ENCODE measurements around the gene DMWD. TPM values are rescaled to one million over a fixed set of nuclear protein-coding genes. Genes with fewer than 3 reads are reported as not detected.

DMWD gene
- total RNA-seq, 1 donor from 2014 or later: 31.2 TPM

DNA sequence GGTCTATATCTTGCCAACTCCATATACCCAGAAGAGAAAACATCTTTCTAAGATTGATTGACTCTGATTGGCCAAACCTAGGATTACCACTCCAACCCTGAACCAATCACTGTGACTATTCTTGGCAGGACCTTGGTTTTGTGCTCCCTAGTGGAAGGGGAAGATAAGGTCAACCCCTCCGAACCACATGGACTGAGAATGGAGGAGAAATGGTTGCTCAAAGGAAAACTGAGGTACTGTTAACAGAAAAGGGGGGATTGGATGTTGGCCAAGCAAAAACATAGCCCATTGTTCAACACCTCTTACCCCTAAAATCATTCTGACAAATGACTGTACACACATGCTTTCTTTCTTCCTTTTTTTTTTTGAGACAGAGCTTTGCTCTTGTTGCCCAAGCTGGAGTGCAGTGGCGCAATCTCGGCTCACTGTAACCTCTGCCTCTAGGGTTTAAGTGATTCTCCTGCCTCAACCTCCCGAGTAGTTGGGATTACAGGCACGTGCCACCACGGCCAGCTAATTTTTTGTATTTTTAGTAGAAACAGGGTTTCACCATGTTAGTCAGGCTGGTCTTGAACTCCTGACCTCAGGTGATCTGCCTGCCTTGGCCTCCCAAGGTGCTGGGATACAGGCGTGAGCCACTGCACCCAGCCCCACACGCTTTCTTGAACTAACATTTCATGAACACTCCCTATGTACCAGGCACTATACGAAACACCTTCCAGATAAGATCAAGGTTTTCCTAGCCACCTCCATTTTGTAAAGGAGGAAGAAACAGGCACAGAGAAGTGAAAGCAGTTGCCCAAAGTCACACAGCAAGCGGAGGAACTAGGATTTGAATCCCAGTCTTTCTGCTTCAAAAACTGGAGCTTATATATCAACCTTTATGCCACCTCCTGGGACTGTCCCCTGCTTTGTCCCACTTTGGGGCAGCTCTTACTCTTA is 52.9 kb downstream of the DMWD start:
- Histone ChIP-seq H3K4me3 (no peak overlapping the region), H3K27me3 (no peaks in the 10 kb centered on the region), H3K27ac (no peak overlapping the region), H3K36me3 (no peaks in the 10 kb centered on the region), H3K4me1 (no peaks in the 10 kb centered on the region), H3K9me3 (no peaks in the 10 kb centered on the region)
- intact Hi-C loops (cut with DNase I): no loop called here
- TF ChIP-seq POLR2A (IDR thresholded peaks at IDR 0.05): no peak
- TF ChIP-seq CTCF (IDR thresholded peaks at IDR 0.05): no peak
- no peak for TF ChIP-seq POLR2AphosphoS5 (IDR thresholded peaks at IDR 0.05; ENCODE audit: insufficient read depth in 1 of 2, low read depth in 1 of 2)
- no peak for DNase-seq (ENCODE audit: extremely low spot score in 2 of 2)

GRCh38 chr19:45733160-45733810 is 59.4 kb downstream of the DMWD start, which contains the start of gene MEIOSIN:
MEIOSIN (plus strand) TSS chr19:45733439; CDS start chr19:45735377, 1,938 bp downstream.
- no peaks in the 10 kb centered on the region for H3K9me3 ChIP-seq
- no peaks in the 10 kb centered on the region for H3K36me3 ChIP-seq
- DNase-seq (ENCODE audit: extremely low spot score in 2 of 2): no peak
- no peak within 1 kb of the TSS for H3K27ac ChIP-seq
- no peak within 1 kb of the TSS for H3K4me3 ChIP-seq
- intact Hi-C loops (cut with DNase I): no loop called here
- peaks cover 21% of the 10 kb centered on the region for H3K4me1 ChIP-seq
- TF ChIP-seq CTCF (IDR thresholded peaks at IDR 0.05): no peak
- TF ChIP-seq POLR2AphosphoS5 (IDR thresholded peaks at IDR 0.05; ENCODE audit: insufficient read depth in 1 of 2, low read depth in 1 of 2): no peak
- no peak for TF ChIP-seq POLR2A (IDR thresholded peaks at IDR 0.05)
- H3K27me3 ChIP-seq: no peaks in the 10 kb centered on the region

Other genes starting within 250 kb of the DMWD start
- 6.6 TPM for gene OPA3, start 208.0 kb downstream of the DMWD start, total RNA-seq
- gene GPR4, start 190.6 kb downstream of the DMWD start, total RNA-seq: 3.4 TPM
- 74.9 TPM for gene EML2, start 153.4 kb downstream of the DMWD start, total RNA-seq
- 3.4 TPM for gene GIPR, start 124.6 kb downstream of the DMWD start, total RNA-seq
- 180 TPM for gene SNRPD2, start 100.9 kb downstream of the DMWD start, total RNA-seq
- gene QPCTL, start 100.2 kb downstream of the DMWD start, total RNA-seq: 4.7 TPM
- 23.8 TPM for gene FBXO46, start 61.9 kb downstream of the DMWD start, total RNA-seq
- gene MEIOSIN, start 59.4 kb downstream of the DMWD start, total RNA-seq: not detected
- 20.6 TPM for gene SIX5, start 23.6 kb downstream of the DMWD start, total RNA-seq
- gene DMPK, start 10.4 kb downstream of the DMWD start, total RNA-seq: 29.0 TPM
- gene RSPH6A, start 22.5 kb upstream of the DMWD start, total RNA-seq: not detected
- gene SYMPK, start 70.3 kb upstream of the DMWD start, total RNA-seq: 43.2 TPM
- gene FOXA3, start 71.5 kb upstream of the DMWD start, total RNA-seq: not detected
- gene IRF2BP1, start 93.3 kb upstream of the DMWD start, total RNA-seq: 32.2 TPM
- 13.8 TPM for gene MYPOP, start 109.8 kb upstream of the DMWD start, total RNA-seq
- gene NANOS2, start 121.9 kb upstream of the DMWD start, total RNA-seq: not detected
- 1.5 TPM for gene NOVA2, start 181.0 kb upstream of the DMWD start, total RNA-seq
- gene CCDC61, start 202.6 kb upstream of the DMWD start, total RNA-seq: 36.3 TPM
- gene PGLYRP1, start 230.2 kb upstream of the DMWD start, total RNA-seq: not detected
- not detected for gene IGFL4, start 248.2 kb upstream of the DMWD start, total RNA-seq

Measured in vagina (tissue), 2 donors.